ENCODE results near the gene GCNT2.
A peak's percentile ranks its signal among the peaks of the same experiment; 100 is the strongest.
"Not testable (repeated sequence)": the region's sequence is repeated elsewhere in the genome, so short reads cannot be mapped to it uniquely, and the experiment has no call there.

The GCNT2 gene

DNA sequence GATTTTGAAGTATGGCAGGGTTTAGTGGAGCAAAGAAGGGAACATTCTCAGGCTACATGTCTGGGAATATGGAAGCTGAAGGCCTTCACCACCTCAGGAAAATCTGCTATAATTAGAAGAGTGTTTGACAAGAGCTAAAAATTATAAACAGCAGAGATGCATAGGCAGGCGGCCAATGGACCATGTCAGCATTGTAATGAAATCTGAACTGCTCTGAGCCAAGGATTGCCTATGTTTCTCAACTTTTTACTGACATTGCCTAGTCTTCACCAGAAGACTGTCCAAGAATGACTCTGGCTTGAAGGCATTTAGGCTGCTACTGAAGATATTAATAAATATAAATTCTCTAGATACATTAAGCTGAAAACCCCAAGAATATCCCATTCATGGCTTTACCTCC is 89.1 kb downstream of the GCNT2 start:
- DNase-seq (ENCODE audit: low spot score), result no peak

DNA sequence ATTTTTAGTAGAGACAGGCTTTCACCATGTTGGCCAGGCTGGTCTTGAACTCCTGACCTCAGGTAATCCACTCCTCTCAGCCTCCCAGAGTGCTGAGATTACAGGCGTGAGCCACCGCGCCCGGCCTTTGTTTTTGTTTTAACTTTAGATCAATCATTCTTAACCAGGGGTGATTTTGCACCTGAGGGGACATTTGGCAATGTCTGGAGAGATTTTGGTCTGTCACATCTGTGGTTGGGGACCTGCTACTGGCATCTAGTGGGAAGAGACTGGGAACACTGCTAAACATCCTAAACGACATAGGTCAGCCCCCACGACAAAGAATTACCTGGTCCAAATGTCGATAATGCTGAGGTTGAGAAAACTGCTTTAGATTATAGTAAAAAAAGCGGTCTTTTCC is 91.0 kb downstream of the GCNT2 start:
- DNase-seq (ENCODE audit: low spot score), result no peak

DNA sequence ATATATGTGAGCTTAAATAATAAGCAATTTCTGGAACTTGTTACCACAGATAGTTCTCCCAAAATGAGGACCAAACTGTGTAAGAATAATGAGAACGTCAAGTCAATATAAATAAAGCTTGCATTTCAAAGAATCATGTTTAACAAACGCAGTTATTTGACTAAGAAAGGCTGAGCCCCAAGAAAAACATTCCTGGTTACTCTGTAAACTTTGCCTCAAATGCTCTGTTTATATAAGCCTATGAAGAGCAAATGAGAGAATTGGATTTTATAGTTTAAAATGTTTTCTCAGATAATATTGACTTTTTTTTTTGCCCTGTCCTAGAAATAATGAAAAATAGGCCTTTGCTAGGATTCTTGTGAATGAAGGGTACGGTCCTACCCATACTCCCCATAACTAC is 91.9 kb downstream of the GCNT2 start:
- no peak for DNase-seq (ENCODE audit: low spot score)

DNA sequence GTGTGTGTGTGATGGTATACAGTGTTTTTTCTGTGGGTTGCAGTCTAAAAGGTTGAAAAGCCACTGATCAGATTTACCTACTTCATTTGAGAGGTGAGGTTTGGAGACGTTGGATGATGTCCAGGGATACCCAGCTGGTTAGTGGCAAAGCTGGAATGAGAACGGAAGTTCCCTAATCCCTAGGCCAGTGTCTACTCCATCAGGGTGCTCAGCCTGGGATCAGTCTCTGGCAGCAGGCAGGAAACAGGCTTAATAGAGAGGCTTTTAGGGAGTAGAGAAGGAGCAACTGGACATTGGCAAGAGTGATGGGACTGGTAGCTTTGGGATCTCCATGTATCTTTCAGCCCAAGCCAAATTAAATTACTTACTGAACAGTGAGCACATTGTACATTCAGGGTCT is 92.6 kb downstream of the GCNT2 start:
- no peak for DNase-seq (ENCODE audit: low spot score)

DNA sequence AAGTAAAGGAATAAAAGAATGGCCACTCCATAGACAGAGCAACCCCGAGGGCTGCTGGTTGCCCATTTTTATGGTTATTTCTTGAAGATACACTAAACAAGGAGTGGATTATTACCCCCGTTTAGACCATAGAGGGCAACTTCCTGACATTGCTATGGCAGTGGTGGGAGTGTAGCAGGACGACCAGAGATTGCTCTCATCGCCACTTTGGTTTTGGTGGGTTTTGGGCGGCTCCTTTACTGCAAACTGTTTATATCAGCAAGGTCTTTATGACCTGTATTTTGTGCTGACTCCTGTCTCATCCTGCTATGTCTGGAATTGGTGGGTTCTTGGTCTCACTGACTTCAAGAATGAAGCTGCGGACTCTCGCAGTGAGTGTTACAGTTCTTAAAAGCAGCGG is 94.5 kb downstream of the GCNT2 start:
- DNase-seq (ENCODE audit: low spot score), result no peak

DNA sequence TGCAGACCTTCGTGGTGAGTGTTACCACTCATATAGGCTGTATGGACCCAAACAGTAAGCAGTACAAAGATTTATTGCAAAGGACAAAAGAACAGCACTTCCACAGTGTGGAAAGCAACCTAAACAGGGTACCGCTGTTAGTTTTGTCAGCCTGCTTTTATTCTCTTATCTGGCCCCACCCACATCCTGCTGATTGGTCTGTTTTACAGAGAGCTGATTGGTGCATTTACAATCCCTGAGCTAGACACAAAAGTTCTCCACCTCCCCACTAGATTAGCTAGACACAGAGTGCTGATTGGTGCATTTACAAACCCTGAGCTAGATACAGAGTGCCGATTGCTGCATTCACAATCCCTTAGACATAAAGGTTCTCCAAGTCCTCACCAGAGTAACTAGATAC is 95.1 kb downstream of the GCNT2 start:
- not testable (repeated sequence) for DNase-seq (ENCODE audit: low spot score)

DNA sequence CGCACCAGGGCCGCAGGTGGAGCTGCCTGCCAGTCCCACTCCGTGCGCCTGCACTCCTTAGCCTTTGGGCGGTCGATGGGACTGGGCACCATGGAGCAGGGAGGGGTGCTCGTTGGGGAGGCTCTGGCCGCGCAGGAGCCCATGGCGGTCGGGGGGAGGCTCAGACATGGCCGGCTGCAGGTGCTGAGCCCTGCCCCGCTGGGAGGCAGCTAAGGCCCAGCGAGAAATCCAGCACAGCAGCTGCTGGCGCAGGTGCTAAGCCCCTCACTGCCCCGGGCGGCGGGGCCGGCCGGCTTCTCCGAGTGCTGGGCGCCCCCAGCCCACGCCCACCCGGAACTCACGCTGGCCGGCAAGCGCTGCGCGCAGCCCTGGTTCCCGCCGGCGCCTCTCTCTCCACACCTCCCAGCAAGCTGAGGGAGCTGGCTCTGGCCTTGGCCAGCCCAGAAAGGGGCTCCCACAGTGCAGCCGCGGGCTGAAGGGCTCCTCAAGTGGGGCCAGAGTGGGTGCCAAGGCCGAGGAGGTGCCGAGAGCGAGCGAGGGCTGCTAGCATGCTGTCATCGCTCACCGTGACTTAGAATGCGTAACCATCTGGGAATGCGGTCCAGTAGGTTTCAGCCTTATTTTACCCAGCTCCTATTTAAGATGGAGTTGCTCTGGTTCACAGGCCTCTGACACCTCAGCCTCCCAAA is 96.0 kb downstream of the GCNT2 start:
- no peak for DNase-seq (ENCODE audit: low spot score)

DNA sequence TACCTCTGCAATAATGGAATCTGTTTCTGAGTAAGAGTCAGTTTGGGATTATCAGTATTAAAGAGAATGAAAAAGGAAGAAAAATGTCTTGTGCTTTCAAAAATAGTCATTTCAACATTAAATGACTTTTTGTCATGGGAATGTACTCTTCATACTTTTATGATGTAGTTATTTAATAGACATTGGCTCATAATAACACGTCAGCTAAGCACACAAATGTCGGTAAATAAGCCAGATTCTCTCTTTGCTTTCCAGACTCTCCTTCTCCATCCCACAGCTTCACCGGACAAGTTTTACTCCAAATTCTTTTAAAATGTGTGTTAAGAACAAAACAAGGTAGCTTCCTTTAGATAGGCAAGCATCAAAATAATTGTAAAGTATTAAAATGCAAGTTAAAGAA is 97.3 kb downstream of the GCNT2 start:
- no peak for DNase-seq (ENCODE audit: low spot score)

DNA sequence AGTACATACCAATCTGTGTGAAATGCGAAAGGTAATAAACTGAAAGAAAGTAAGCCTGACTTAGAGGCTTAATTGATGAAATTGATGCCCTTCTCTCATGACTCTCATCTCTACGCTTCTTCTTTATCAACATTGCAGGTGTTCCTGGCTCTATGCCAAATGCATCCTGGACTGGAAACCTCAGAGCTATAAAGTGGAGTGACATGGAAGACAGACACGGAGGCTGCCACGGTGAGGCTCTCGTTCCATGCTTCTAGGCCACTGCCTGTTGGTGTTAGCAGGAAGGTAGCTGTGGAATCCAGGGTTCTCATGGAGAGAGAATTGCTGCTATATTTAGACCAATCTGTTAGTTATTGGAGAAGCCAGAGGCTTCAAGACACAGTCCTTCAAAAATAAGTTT is 100.1 kb downstream of the GCNT2 start:
- no peak for DNase-seq (ENCODE audit: low spot score)

DNA sequence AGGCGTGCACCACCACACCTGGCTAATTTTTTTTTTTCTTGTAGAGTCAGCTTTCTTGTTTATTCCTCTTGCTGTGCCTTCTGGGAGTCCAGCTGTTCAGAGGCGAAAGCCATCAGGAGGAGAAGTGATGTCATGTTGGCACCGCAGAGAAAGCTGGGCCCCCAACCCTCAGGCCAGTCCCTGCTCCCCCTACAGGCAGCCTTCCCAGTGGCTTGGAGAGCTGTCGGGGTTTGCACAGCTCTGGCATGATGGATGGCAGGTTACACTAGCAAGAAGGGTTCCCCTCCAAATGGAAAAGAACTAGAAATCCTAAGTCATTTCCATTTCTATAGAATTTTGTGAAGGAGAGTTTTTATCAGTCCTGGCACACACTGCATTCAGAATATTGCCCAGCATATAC is 100.7 kb downstream of the GCNT2 start:
- DNase-seq (ENCODE audit: low spot score), result no peak

DNA sequence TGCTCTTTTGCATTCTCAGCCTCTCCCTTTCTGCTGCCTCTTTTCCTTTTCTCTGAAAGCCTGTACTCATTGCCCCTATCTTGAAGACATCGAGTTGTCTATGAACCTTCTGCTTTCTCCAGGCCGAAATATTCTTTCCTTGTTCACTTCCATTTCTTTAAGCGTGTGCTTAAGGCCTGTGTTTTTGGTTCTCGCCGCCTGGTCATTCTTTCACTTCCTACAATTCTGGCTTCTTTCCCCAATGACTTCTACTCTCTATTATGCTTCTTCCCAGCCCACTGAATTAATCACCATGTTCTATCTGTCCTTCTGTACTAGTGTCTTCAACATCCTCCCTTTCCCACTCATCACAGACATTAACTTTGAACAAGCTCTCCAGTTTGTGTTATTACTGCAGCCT is 103.7 kb downstream of the GCNT2 start:
- DNase-seq (ENCODE audit: low spot score), result no peak

DNA sequence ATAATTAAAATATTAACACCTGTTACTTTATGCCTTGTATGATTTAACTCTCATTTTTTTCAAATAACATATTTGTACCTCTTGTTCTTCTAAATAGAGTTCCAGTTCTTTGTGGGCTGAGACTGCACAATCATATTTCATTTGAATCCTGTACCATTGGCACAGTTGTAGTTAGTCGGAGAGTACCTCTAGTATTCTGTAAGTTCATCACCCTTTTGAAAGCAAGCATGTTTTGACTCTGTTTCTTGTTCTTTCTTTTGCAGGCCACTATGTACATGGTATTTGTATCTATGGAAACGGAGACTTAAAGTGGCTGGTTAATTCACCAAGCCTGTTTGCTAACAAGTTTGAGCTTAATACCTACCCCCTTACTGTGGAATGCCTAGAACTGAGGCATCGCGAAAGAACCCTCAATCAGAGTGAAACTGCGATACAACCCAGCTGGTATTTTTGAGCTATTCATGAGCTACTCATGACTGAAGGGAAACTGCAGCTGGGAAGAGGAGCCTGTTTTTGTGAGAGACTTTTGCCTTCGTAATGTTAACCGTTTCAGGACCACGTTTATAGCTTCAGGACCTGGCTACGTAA is 105.1 kb downstream of the GCNT2 start:
- DNase-seq (ENCODE audit: low spot score), result no peak

DNA sequence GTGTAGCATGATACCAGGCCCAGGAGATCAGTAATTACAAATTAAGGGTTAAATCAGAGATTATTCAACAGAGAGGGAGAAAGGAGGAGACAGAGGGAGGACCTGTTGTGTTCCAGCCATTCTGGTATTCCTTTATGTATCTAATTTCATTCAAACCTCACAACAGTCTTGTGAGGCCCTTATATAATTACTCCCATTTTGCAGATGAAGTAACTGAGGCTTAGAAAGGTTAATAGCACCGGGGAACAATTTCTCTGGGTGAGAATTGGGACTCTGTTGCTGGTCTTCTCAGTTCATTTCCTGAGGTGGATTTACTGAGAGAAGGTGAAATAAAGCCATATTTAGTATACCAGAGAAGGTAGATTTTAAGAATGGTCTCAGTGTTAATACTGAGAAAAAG is 106.6 kb downstream of the GCNT2 start:
- DNase-seq (ENCODE audit: low spot score), result no peak

DNA sequence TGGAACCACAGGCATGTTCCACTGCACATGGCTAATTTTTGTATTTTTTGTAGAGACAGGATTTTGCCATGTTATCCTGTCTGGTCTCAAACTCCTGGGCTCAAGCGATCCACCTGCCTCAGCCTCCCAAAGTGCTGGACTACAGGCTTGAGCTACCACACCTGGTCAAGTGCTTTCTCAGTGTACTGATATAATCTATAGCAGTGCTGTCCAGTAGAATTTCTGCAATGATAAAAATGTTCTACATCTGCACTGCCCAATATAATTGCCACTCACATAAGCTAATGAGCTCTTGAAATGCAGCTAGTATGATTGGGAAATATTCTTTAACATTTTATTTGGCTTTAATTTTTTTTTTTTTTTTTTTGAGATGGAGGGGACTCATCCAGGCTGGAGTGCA is 109.0 kb downstream of the GCNT2 start:
- no peak for DNase-seq (ENCODE audit: low spot score)

DNA sequence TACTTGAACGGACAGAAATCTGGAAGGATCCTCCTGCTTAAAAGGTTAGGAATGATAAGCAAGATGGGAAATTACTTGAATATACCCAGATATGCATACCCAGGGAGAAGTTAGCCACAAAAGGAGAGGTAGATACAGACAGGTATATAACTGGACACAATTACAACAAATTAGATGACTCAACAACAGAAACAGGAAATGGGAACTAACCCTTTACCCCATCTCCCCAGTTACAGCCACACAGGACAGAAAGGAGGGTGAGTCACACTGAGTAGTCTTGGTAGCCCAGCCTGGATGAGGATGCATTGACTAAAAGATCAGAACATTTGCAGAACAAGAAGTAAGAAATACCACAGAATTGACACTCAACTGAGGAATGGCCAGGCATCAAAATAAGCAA is 112.1 kb downstream of the GCNT2 start:
- DNase-seq (ENCODE audit: low spot score), result no peak

DNA sequence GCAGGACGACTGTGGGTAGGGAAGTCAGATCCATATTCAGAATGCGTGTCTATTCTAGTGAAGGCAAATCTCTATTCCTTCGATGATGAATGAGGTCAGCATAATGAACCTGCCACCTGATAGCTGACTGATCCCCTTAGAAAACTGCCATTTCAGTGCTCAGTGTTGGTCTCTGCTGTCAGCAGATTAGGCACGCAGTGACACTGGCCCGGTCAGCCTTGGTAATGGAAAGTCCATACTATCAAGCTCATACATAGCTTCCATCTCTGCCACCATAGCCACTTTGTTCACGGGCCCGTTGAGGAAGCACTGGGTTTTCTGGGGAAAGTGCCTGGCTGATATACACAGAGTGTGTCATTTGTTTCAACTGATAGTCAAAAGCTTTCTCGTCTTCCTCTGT is 119.3 kb downstream of the GCNT2 start:
- DNase-seq (ENCODE audit: low spot score), result no peak

DNA sequence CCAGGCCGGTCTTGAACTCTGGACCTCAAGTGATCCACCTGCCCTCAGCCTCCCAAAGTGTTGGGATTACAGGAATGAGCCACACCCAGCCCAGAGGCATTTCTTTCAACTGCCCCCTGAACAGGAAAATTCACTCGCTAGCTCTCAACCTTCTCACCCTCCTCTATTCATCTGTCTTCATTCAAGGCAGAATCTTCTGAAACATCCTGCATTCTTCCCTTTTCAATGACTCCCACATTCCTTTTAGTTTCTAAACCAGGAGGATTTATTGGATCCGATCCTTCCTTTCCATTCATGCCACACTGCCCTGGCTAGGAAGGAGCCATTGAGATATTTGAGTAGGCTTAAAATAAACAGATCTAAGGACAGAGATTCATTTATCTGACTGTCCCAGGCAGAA is 120.4 kb downstream of the GCNT2 start:
- no peak for DNase-seq (ENCODE audit: low spot score)

DNA sequence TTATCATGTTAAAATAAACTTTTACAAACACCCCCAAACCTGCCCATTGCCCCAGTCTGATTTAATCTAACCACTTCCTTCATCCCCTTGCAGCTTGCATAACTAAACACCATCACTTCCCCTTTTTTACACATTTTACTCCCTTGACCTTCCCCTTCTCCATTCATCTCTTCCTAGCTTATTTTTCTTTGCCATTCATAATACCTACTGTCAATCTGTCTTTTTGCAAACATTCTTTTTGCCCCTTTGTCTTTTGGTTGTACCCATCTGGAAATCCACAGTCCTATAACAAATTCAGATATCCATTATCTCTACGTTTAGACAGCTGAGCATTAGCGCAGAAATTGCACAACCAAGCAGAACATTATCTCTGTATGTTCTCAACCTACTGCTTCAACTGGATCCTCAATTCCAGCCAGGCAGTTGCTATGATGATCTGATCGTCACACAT is 122.1 kb downstream of the GCNT2 start:
- DNase-seq (ENCODE audit: low spot score), result peak; percentile 23

DNA sequence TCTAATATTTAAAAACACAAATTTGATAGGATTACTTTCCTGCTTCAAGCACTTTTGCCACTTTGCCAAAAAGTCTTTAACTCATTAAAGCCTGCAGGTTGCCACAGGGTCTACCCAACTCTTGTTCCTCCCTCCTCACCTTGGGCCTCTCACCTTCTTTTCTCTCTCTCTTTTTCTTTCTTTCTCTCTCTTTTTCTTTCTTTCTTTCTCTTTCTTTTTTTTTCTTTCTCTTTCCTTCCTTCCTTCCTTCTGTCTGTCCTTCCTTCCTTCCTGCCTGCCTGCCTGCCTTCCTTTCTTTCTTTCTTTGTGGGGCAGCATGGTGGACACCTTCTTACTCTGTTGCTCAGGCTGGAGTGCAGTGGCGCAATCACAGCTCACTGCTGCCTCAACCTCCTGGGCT is 123.1 kb downstream of the GCNT2 start:
- DNase-seq (ENCODE audit: low spot score), result no peak

DNA sequence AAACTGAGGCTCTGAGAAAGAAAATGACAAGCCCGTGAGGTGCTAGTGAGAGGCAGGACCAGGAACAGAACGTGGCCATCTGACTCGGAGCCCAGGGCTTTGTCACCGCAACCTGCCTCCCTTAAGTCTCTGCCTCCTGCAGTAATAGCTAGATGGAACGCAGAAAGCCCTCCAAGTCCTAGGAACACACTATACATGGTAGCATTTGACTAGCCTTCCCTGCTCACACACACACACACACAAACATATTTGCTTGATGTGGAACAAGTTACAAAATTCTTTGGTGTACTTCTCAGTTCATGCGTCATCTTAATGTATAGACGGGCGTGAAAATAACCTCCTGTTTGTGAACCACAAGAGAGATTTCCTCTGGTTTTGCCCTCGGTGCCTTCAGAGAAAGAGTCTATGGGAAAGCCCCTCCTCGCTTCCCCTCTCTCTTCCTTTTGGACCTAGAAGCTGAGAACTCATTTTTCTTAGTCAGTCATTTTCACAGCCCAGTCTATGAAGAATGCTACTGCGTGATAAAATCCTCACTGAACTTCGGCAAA is 134.4 kb downstream of the GCNT2 start:
- no peak for DNase-seq (ENCODE audit: low spot score)

DNA sequence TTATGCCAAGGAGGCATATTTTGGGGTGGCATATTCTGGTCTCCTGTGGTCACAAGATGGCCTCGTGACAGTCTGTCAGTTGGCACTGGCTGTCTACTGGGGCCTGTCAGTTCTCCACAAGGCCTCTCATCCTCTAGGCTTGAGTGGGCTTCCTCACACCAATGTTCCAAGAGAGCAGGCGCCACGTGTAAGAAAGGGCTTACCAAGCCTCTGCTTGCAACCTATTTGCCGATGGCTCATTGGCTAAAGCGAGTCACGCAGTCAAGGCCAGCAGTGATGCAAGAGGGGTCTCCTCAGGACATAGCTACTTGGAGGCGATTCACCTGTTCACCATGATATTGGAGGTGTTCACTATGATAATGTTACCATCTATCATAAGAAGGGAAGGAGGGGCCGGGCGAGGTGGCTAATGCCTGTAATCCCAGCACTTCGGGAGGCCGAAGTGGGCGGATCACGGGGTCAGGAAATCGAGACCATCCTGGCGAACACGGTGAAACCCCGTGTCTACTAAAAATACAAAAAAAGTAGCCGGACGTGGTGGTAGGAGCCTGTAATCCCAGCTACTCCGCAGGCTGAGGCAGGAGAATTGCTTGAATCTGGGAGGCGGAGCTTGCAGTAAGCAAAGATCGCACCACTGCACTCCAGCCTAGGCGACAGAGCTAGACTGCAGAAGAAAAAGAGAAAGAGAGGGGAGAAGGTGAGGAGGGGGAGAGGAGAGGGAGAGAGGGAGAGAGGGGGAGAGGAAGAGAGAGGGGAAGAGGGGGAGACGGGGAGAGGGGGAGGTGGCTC is 138.0 kb downstream of the GCNT2 start:
- no peak for DNase-seq (ENCODE audit: low spot score)

DNA sequence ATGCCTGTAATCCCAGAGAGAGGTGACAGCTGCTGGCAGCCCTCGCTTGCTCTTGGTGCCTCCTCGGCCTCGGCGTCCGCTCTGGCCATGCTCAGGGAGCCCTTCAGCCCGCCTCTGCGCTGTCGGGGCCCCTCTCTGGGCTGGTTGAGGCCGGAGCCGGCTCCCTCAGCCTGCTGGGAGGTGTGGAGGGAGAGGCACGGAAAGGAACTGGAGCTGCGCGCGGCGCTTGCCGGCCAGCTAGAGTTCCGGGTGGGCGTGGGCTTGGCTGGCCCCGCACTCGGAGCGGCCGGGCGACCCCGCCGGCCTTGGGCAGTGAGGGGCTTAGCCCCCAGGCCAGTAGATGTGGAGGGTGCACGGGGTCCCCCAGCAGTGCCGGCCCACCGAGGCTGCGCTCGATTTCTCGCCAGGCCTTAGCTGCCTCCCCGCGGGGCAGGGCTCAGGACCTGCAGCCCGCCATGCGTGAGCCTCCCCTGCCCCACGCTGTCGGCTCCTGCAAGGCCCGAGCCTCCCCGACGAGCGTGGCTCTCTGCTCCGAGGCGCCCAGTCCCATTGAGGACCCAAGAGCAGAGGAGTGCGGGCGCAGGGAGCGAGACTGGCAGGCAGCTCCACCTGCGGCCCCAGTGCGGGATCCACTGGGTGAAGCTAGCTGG is 138.7 kb downstream of the GCNT2 start:
- no peak for DNase-seq (ENCODE audit: low spot score)
